Colon (tissue), 2 donors: ENCODE results near the gene SPAG5.

Source experiments
- FAIRE-seq: peaks from 2 replicates; lab custom pipeline; 2012; peaks lifted over from hg19 to GRCh38; lab: Jason Lieb, UNC
- donor health status: control.
- donor health status: control.

SPAG5 gene

GRCh38 chr17:28545787-28546415, 52.9 kb downstream of the SPAG5 start:
- FAIRE-seq = no peak

GRCh38 chr17:28545141-28545503, 53.7 kb downstream of the SPAG5 start:
- FAIRE-seq = no peak

- FAIRE-seq = no peak
Measured at GRCh38 chr17:28544402-28545140, 54.3 kb downstream of the SPAG5 start.

GRCh38 chr17:28541439-28541838, 57.4 kb downstream of the SPAG5 start:
- FAIRE-seq = no peak

DNA sequence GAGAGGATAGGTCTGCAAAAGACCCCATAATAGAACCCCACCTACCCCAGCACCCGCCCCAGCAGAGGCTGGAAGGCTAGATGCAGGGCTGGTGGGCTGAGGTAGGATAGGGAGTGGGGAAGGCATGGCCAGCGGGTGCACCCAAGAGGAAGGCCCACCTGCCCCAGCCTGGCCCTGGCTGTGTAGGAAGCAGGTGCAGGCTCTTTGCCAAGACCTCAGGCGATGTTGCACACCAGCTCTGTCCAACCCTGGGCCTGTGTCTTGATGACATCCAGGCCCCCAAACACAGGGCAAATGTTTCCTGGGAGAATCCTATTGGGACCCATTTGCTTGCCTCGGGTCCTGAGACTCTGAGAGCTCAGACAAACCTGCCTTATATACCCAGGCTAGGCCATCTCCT, 58.6 kb downstream of the SPAG5 start:
- no peak for FAIRE-seq

DNA sequence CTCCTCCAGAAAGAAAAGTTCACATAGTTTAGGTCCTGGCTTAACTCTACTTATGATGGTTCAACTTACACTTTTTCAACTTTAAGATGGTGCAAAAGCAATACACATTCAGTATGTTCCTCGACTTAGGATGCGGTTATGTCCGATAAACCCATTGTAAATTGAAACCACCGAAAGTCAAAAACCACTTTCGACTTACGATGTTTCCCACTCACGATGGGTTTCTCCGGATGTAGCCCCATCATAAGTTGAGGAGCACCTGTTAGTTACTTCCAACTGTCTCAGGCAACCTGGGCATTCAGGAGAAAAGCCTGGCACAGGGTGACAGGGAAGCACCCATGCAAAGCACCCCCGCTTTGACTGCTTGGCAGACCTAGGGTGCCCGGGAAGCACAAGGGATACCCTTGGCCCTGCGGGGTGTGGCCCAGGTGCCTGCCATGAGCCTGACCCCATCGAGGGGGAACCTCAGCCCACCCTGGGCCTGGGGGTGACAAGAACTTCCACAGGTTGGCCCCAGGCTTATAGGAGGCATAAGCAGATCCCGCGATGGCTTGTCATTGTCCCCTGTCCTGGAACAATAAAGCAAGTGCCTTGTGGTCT, 60.4 kb downstream of the SPAG5 start:
- FAIRE-seq = no peak

DNA sequence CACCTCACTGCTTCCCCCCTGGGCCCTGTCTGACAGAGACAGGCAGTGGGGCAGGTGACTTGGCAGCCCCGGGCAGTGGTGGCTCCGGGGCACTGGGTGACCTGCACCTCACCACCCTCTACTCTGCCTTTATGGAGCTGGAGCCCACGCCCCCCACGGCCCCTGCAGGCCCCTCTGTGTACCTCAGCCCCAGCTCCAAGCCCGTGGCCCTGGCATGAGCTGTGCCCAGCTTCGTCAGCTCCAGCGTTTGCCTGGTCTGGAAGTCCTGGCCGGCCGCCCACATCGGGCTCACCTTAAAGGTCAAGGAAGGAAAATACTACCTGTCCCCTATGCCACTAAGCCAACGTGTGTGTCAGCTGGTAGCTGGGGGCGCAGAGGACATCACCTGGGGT, 61.6 kb downstream of the SPAG5 start:
- FAIRE-seq = no peak

GRCh38 chr17:28536532-28537218, 62.1 kb downstream of the SPAG5 start:
- no peak for FAIRE-seq

DNA sequence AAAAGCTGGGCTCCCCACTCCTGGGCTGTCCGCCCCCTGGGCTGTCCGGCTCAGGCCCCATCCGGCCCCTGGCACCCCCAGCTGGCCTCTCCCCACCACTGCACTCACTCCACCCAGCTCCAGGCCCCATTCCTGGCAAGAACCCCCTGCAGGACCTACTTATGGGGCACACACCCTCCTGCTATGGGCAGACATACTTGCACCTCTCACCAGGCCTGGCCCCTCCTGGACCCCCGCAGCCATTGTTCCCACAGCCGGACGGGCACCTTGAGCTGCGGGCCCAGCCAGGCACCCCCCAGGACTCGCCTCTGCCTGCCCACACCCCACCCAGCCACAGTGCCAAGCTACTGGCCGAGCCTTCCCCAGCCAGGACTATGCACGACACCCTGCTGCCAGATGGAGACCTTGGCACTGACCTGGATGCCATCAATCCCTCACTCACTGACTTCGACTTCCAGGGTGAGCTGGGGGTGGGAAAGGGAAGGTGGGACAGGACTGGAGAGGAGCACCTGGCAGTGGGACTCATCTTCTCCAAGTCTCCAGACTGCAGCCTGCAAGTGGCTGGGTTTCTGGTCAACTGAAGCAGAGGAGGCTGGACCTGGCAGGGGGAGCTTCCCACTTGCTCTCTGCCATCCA, 64.0 kb downstream of the SPAG5 start:
- no peak for FAIRE-seq

- no peak for FAIRE-seq
Measured at GRCh38 chr17:28533091-28533807, 65.6 kb downstream of the SPAG5 start.

DNA sequence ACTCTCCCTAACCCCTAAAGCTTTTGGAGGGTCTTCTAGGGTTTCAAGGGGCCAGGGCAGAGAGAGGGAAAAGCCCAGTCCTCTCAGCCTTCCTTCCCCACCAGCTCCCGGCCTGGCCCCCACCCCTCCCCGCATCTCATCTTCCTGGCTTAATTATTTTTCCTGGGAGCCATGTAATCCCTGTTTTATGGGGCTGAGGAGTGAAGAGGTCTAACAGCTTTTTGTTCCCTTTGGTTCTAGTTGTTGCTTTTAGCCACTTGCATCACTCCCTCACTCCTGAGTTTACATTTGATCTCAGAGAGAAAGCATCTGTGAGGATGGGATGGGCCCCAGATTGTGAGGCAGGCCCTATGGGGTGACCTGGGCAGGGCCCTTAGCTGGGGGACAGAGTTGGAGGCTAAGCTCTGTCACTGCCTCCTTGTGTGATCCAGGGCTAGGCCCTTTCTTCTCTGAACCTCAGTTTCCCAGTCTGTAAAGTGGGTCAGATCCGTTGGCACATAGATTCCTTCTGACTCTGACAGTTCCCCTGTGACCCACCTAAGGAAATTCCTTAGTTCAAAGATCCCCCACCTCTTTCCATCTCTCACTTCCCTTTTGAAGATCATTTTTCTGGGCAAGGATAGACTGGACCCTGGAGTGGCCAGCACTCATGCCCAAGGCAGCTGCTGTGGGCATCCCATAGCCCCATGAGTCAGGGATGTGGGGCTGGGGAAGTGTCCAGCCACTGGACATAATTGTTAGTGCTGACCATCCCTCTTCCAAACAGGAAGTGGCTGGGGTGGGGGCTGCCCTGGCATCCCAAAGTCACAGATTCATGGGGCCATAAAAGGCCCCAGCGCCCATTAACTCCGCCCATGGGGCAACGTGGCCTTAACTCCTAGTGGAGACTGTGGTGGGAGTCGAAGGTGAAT, 66.5 kb downstream of the SPAG5 start:
- no peak for FAIRE-seq

DNA sequence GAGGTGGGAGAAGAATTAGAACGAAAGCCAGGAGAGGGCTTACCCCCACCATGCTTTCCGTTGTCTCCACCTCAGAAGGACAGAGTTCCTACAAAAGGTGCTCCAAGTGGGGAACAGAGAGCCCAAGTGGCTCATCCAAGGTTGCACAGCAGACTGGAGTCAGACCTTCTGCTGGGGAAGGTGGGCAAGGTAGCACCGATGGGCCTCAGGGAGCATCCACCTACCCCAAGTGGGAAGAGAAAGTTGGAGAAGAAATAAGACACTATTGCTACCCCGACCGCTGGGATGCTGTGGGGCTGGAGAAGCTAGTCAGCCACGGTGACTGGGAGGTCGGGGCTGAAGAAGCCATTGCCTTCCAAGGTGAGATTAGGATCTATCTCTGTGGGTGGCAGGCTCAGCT, 67.9 kb downstream of the SPAG5 start:
- FAIRE-seq = no peak

- no peak for FAIRE-seq
Measured at GRCh38 chr17:28530250-28530649, 68.6 kb downstream of the SPAG5 start.

GRCh38 chr17:28529013-28529400, 69.8 kb downstream of the SPAG5 start:
- no peak for FAIRE-seq

- FAIRE-seq = no peak
Measured at GRCh38 chr17:28528327-28529012, 70.4 kb downstream of the SPAG5 start.

GRCh38 chr17:28527859-28528258, 71.0 kb downstream of the SPAG5 start:
- FAIRE-seq = no peak
